T-cell (primary cell): ENCODE data around the gene IFNG-AS1. TPM values are rescaled to one million over a fixed set of nuclear protein-coding genes. Genes with fewer than 3 reads are reported as not detected.

Experiments
- ATAC-seq, 4 experiments: fragments of 200-7000 bp in 3 of 4; fragments of 150-1000 bp in 1 of 4; cut with Tn5 transposase; replicated peaks in 1 of 4; 1 replicate in 3 of 4; 2 replicates in 1 of 4; pipeline ENCODE4 v1.10.0; 2021; ENCODE audit warnings: moderate library complexity in 3 of 4, mild to moderate bottlenecking in 2 of 4, moderate number of reproducible peaks in 1 of 4
- CTCF ChIA-PET, 2 donors: fragments of 300-600 bp; sonication (Branson Sonifier 250); formaldehyde crosslinking; loops; one replicate each; lab custom pipeline; 2022; ENCODE audit warnings: antibody characterized with exemption in 2 of 2; lab: Charles Lee
- POLR2A ChIA-PET, 2 donors: fragments of 300-600 bp; sonication (Branson Sonifier 250); formaldehyde crosslinking; loops; one replicate each; lab custom pipeline; 2022; ENCODE audit warnings: antibody characterized with exemption in 2 of 2; lab: Charles Lee
- DNase-seq, 35 experiments: peaks; one replicate each; pipeline versions ENCODE4 v3.0.0 to v3.0.0-alpha.2; 2013 to 2023
- H3K27ac ChIP-seq: one replicate; pipeline ENCODE4 v1.5.1; 2013; ENCODE audit warnings: low read length
- H3K27me3 ChIP-seq, 2 experiments: replicated peaks in 1 of 2; 1 replicate in 1 of 2; 2 replicates in 1 of 2; pipeline versions ENCODE4 v1.6.1 to v1.7.0; 2013; ENCODE audit warnings: low read length in 1 of 2, mixed read lengths in 1 of 2; ENCODE audit not compliant: control insufficient read depth in 2 of 2, insufficient read depth in 2 of 2; ENCODE audit errors: extremely low read depth in 1 of 2
- H3K36me3 ChIP-seq, 2 donors: 1 replicate in 1 of 2; 2 replicates in 1 of 2; pipeline versions ENCODE4 v1.6.1 to v1.7.0; 2013; ENCODE audit warnings: low read length in 1 of 2; ENCODE audit not compliant: control insufficient read depth in 2 of 2, insufficient read depth in 1 of 2; ENCODE audit errors: extremely low read depth in 1 of 2
- H3K4me1 ChIP-seq, 2 experiments: 1 replicate in 1 of 2; 2 replicates in 1 of 2; pipeline versions ENCODE4 v1.6.1 to v1.7.0; 2013; ENCODE audit warnings: low read length in 2 of 2, mixed read lengths in 1 of 2; ENCODE audit not compliant: insufficient read depth in 2 of 2, control insufficient read depth in 1 of 2; ENCODE audit errors: extremely low read depth in 1 of 2
- H3K4me3 ChIP-seq, 2 donors: 1 replicate in 1 of 2; 2 replicates in 1 of 2; pipeline versions ENCODE4 v1.5.1 to v1.7.0; 2013; ENCODE audit warnings: mild to moderate bottlenecking in 2 of 2, low read length in 1 of 2, moderate library complexity in 1 of 2; ENCODE audit not compliant: control insufficient read depth in 1 of 2; ENCODE audit errors: extremely low read depth in 1 of 2
- H3K9me3 ChIP-seq: 2 replicates; pipeline ENCODE4 v1.7.0; 2013
- H3K27ac Mint-ChIP-seq, 2 donors: one replicate each; pipeline ENCODE4 v1.8.0; 2020 to 2021; ENCODE audit warnings: mild to moderate bottlenecking in 2 of 2, mixed read lengths in 2 of 2
- H3K27me3 Mint-ChIP-seq, 2 donors: one replicate each; pipeline ENCODE4 v1.8.0; 2021 to 2022; ENCODE audit warnings: mixed read lengths in 2 of 2
- H3K36me3 Mint-ChIP-seq: one replicate; pipeline ENCODE4 v1.8.0; 2021; ENCODE audit warnings: mixed read lengths
- H3K4me1 Mint-ChIP-seq, 3 donors: one replicate each; pipeline ENCODE4 v1.8.0; 2020 to 2022; ENCODE audit warnings: mixed read lengths in 3 of 3, mild to moderate bottlenecking in 1 of 3
- H3K4me3 Mint-ChIP-seq, 3 donors: one replicate each; pipeline ENCODE4 v1.8.0; 2020 to 2022; ENCODE audit warnings: mild to moderate bottlenecking in 3 of 3, mixed read lengths in 3 of 3, moderate library complexity in 3 of 3
- H3K9me3 Mint-ChIP-seq, 3 donors: one replicate each; pipeline ENCODE4 v1.8.0; 2020 to 2022; ENCODE audit warnings: mixed read lengths in 3 of 3
- WGBS: methylation state at CpG from one replicate; pipeline ENCODE4 v1.1.5; 2013; ENCODE audit warnings: missing lambda C conversion rate; ENCODE audit not compliant: insufficient coverage; 5-methylcytosine and 5-hydroxymethylcytosine counted together
- total RNA-seq, 35 experiments: library from RNA in 6 of 35; stranded (reverse) in 6 of 35; fragments of 120-200 nt in 1 of 35; gene quantifications; one replicate each; pipeline versions ENCODE4 v1.2.1 to v1.2.4 and lab custom pipeline; 2013 to 2026

The IFNG-AS1 gene
- total RNA-seq, 5 donors from 2014 or later (not counting 1 experiment from before 2014, with no cell fraction given) = 1.2 to 6.2 (median 3.3) TPM

- Histone ChIP-seq H3K9me3 (no peaks in the 10 kb centered on the region), H3K4me1 (no peaks in the 10 kb centered on the region), H3K36me3 (no peaks in the 10 kb centered on the region), H3K27me3 (no peaks in the 10 kb centered on the region), H3K4me3 (no peak overlapping the region), H3K27ac (no peak overlapping the region)
- Mint-ChIP-seq H3K36me3 (no peaks in the 10 kb centered on the region), H3K27me3 (peaks cover 5% of the 10 kb centered on the region in 2 donors), H3K4me1 (no peaks in the 10 kb centered on the region), H3K27ac (no peak overlapping the region), H3K4me3 (no peak overlapping the region), H3K9me3 (no peaks in the 10 kb centered on the region)
- DNase-seq (no peak), ATAC-seq (no peak)
- WGBS = 87% methylated on average over 5 of the region's 6 CpGs
- ChIA-PET POLR2A (no interaction called here), CTCF (no interaction called here)
Measured at GRCh38 chr12:67982164-67982563, 7.1 kb upstream of the IFNG-AS1 start.

- Histone ChIP-seq H3K4me1 (peaks cover 16 to 27% of the 10 kb centered on the region in 2 experiments), H3K36me3 (no peaks in the 10 kb centered on the region), H3K9me3 (no peaks in the 10 kb centered on the region), H3K27me3 (no peaks in the 10 kb centered on the region), H3K27ac (no peak overlapping the region), H3K4me3 (no peak overlapping the region)
- Mint-ChIP-seq H3K4me1 (peaks cover 27 to 33% (median 32%) of the 10 kb centered on the region in 3 donors), H3K27me3 (no peaks in the 10 kb centered on the region), H3K9me3 (peaks cover 0 to 3% (median 0%) of the 10 kb centered on the region in 3 donors), H3K36me3 (no peaks in the 10 kb centered on the region), H3K4me3 (no peak overlapping the region), H3K27ac (no peak overlapping the region)
- ATAC-seq = no peak
- CTCF ChIA-PET = no interaction called here
- POLR2A ChIA-PET = no interaction called here
- DNase-seq = no peak
Measured at GRCh38 chr12:67986632-67987031, 2.6 kb upstream of the IFNG-AS1 start.

- POLR2A ChIA-PET = no interaction called here
- Mint-ChIP-seq H3K9me3 (peaks cover 0 to 3% (median 0%) of the 10 kb centered on the region in 3 donors), H3K36me3 (no peaks in the 10 kb centered on the region), H3K4me3 (peak overlapping the region in 2 of 3 donors; percentile 74 to 82), H3K27me3 (no peaks in the 10 kb centered on the region), H3K4me1 (peaks cover 37 to 46% (median 40%) of the 10 kb centered on the region in 3 donors), H3K27ac (peak overlapping the region; percentile 64 to 92)
- Histone ChIP-seq H3K4me3 (no peak overlapping the region), H3K9me3 (no peaks in the 10 kb centered on the region), H3K36me3 (no peaks in the 10 kb centered on the region), H3K27me3 (no peaks in the 10 kb centered on the region), H3K4me1 (peaks cover 16 to 27% of the 10 kb centered on the region in 2 experiments), H3K27ac (peak overlapping the region; percentile 52)
- WGBS = no CpG with 5 or more reads among the region's 1 CpG
- CTCF ChIA-PET = interaction anchor here in 1 of 2 donors (0.6 to 1.3 kb wide), 2 partner anchors 313 to 633 kb away, joined by 3 to 9 read pairs; no protein-coding TSS in a partner anchor
- no peak for ATAC-seq
- no peak for DNase-seq
Measured at GRCh38 chr12:67988601-67989021, 636 bp upstream of the IFNG-AS1 start.

GRCh38 chr12:67991158-67991557 is 1.9 kb downstream of the IFNG-AS1 start:
- Histone ChIP-seq H3K4me3 (peak overlapping the region in 1 of 2 donors; percentile 47), H3K9me3 (no peaks in the 10 kb centered on the region), H3K4me1 (peaks cover 16 to 27% of the 10 kb centered on the region in 2 experiments), H3K36me3 (no peaks in the 10 kb centered on the region), H3K27me3 (no peaks in the 10 kb centered on the region), H3K27ac (peak overlapping the region; percentile 52)
- ATAC-seq = peak; percentile 66 to 96 (median 74)
- CTCF ChIA-PET = interaction anchor here in 1 of 2 donors (0.7 to 1.2 kb wide), 3 partner anchors 16 to 635 kb away, joined by 3 to 5 read pairs (median 3); no protein-coding TSS in a partner anchor
- H3K27me3 Mint-ChIP-seq = no peaks in the 10 kb centered on the region
- peaks cover 0 to 3% (median 0%) of the 10 kb centered on the region in 3 donors for H3K9me3 Mint-ChIP-seq
- peak in 32 of 35 experiments; percentile 7 to 66 (median 30) for DNase-seq
- WGBS = 48% methylated on average over 4 of the region's 4 CpGs
- H3K4me3 Mint-ChIP-seq = peak overlapping the region; percentile 58 to 82 (median 75)
- POLR2A ChIA-PET = no interaction called here
- no peaks in the 10 kb centered on the region for H3K36me3 Mint-ChIP-seq
- H3K4me1 Mint-ChIP-seq = peaks cover 40 to 52% (median 42%) of the 10 kb centered on the region in 3 donors
- peak overlapping the region; percentile 76 to 85 for H3K27ac Mint-ChIP-seq

- peaks cover 43 to 57% (median 44%) of the 10 kb centered on the region in 3 donors for H3K4me1 Mint-ChIP-seq
- Histone ChIP-seq H3K27me3 (no peaks in the 10 kb centered on the region), H3K4me3 (no peak overlapping the region), H3K36me3 (no peaks in the 10 kb centered on the region), H3K27ac (peak overlapping the region; percentile 10), H3K4me1 (peaks cover 19 to 26% of the 10 kb centered on the region in 2 experiments), H3K9me3 (no peaks in the 10 kb centered on the region)
- H3K4me3 Mint-ChIP-seq = peak overlapping the region in 1 of 3 donors; percentile 82
- H3K9me3 Mint-ChIP-seq = no peaks in the 10 kb centered on the region
- POLR2A ChIA-PET = no interaction called here
- no peak overlapping the region for H3K27ac Mint-ChIP-seq
- ATAC-seq (no peak), DNase-seq (no peak)
- H3K36me3 Mint-ChIP-seq = no peaks in the 10 kb centered on the region
- CTCF ChIA-PET = no interaction called here
- no CpG with 5 or more reads among the region's 2 CpGs for WGBS
- no peaks in the 10 kb centered on the region for H3K27me3 Mint-ChIP-seq
Measured at GRCh38 chr12:67993143-67993542, 3.9 kb downstream of the IFNG-AS1 start.

GRCh38 chr12:67994046-67994445 is 4.8 kb downstream of the IFNG-AS1 start:
- H3K27ac ChIP-seq = no peak overlapping the region
- H3K27me3 ChIP-seq = no peaks in the 10 kb centered on the region
- no CpG with 5 or more reads among the region's 3 CpGs for WGBS
- no peaks in the 10 kb centered on the region for H3K9me3 ChIP-seq
- no peak for ATAC-seq
- peak overlapping the region in 1 of 2 donors; percentile 34 for H3K27ac Mint-ChIP-seq
- POLR2A ChIA-PET = interaction anchor here in 1 of 2 donors (0.5 kb wide), 1 partner anchor 437 kb away, joined by 3 read pairs; no protein-coding TSS in a partner anchor
- no peak for DNase-seq
- H3K36me3 Mint-ChIP-seq = no peaks in the 10 kb centered on the region
- CTCF ChIA-PET = no interaction called here
- H3K4me3 Mint-ChIP-seq = no peak overlapping the region
- H3K36me3 ChIP-seq = no peaks in the 10 kb centered on the region
- H3K4me1 ChIP-seq = peaks cover 14 to 20% of the 10 kb centered on the region in 2 experiments
- H3K27me3 Mint-ChIP-seq = no peaks in the 10 kb centered on the region
- no peaks in the 10 kb centered on the region for H3K9me3 Mint-ChIP-seq
- peaks cover 39 to 52% (median 42%) of the 10 kb centered on the region in 3 donors for H3K4me1 Mint-ChIP-seq
- no peak overlapping the region for H3K4me3 ChIP-seq
